K562 treated with DMSO at 1 percent for 4 hours (cell line): ENCODE measurements around the gene KRT84. TPM values are rescaled to one million over a fixed set of nuclear protein-coding genes. Genes with fewer than 3 reads are reported as not detected.

Experiments used
- total RNA-seq: library from RNA; unstranded; fragments of 300-600 nt; gene quantifications from 2 replicates; pipeline ENCODE4 v1.2.3, GENCODE V29; 2022; ENCODE audit not compliant: insufficient read depth

The KRT84 gene, protein sequence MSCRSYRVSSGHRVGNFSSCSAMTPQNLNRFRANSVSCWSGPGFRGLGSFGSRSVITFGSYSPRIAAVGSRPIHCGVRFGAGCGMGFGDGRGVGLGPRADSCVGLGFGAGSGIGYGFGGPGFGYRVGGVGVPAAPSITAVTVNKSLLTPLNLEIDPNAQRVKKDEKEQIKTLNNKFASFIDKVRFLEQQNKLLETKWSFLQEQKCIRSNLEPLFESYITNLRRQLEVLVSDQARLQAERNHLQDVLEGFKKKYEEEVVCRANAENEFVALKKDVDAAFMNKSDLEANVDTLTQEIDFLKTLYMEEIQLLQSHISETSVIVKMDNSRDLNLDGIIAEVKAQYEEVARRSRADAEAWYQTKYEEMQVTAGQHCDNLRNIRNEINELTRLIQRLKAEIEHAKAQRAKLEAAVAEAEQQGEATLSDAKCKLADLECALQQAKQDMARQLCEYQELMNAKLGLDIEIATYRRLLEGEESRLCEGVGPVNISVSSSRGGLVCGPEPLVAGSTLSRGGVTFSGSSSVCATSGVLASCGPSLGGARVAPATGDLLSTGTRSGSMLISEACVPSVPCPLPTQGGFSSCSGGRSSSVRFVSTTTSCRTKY
- not detected in 2 replicates for total RNA-seq

GRCh38 chr12:52385226-52385702 lies at the start of gene KRT84:
KRT84 (minus strand) TSS chr12:52385652; CDS start chr12:52385585, 67 bp downstream.

GRCh38 chr12:52434081-52434733 lies 48.8 kb upstream of the KRT84 start, which contains the start of gene KRT75:
KRT75 (minus strand) TSS chr12:52434371; CDS start chr12:52434304, 67 bp downstream.

DNA sequence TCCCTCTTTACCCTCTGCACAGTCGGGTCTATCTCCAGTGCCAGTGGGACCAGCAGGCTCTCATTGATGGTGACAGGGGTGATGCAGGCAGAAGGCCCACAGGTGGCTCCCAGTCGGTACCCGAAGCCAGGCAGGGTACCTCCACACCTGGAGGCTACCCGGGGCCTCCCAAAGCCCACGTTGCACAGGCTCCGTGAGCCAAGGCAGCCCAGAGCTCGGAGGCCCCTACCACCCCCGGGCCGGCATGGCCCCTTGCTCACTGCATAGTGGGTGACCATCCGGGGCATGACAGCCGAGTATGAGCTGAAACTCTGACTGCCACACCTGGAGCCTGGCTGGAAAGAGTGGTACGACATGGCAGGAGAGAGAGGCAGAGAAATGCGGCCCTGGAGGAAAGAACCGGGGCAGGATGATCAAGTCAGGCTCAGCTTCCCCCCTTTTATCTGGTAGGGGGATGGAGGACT lies 20.5 kb upstream of the KRT84 start, which contains the start of gene KRT82:
Gene KRT82 (minus strand): TSS at position 414 of the 464 bp plus-strand sequence. CDS start 58 bp downstream, at position 356.

DNA sequence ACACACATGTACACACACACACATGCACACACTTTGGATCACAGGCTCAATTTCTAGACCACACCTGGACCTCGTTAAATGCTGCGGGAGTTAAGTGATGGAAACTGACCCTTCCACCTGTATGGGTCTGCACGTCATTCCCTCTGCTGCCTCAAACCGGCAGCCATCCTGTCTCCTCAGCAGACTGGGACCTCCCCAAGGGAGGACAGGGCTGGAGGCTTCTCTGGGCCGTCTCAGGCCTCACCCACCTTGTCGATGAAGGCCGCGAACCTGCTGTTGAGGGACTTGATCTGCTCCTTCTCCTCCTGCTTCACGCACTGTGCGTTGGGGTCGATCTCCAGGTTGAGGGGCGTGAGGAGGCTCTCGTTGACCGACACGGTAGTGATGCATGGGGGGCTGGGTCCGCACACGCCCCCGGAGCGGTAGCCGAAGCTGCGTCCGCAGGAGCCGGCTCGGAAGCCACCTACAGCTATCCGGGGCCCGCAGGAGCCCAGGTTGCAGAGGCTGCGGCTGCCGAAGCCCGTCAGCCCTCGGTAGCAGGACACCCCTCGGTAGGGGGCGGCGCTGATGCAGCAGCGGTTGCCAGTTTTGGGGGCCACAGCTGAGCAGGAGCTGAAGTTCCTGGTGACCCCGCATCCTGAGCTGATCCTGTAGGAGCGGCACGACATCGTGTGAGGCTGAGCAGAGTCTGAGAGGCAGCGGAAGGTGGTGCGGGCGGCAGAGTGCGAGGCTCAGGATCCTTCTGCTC lies 18.5 kb downstream of the KRT84 start, which contains the start of gene KRT85:
Gene KRT85 (minus strand): TSS at position 744 of the 748 bp plus-strand sequence. CDS start 76 bp downstream, at position 668.

Other genes with a start within 250 kb of the KRT84 start
- gene KRT80, start 193.6 kb downstream of the KRT84 start, total RNA-seq, result not detected in 2 replicates
- gene KRT7, start 152.4 kb downstream of the KRT84 start, total RNA-seq, result not detected in 2 replicates
- gene KRT86, start 111.0 kb downstream of the KRT84 start, total RNA-seq, result not detected in 2 replicates
- 0.75 and 1.1 TPM in 2 replicates for gene KRT81, start 94.1 kb downstream of the KRT84 start, total RNA-seq
- gene KRT83, start 64.3 kb downstream of the KRT84 start, total RNA-seq, result not detected in 2 replicates
- not detected in 2 replicates for gene KRT85, start 18.2 kb downstream of the KRT84 start, total RNA-seq
- not detected in 2 replicates for gene KRT82, start 20.7 kb upstream of the KRT84 start, total RNA-seq
- not detected in 2 replicates for gene KRT75, start 48.7 kb upstream of the KRT84 start, total RNA-seq
- not detected in 2 replicates for gene KRT6B, start 66.5 kb upstream of the KRT84 start, total RNA-seq
- gene KRT6C, start 88.2 kb upstream of the KRT84 start, total RNA-seq, result not detected in 2 replicates
- gene KRT6A, start 107.6 kb upstream of the KRT84 start, total RNA-seq, result not detected in 2 replicates
- not detected in 2 replicates for gene KRT5, start 134.7 kb upstream of the KRT84 start, total RNA-seq
- not detected in 2 replicates for gene KRT71, start 167.5 kb upstream of the KRT84 start, total RNA-seq
- gene KRT74, start 188.2 kb upstream of the KRT84 start, total RNA-seq, result not detected in 2 replicates
- 0.35 TPM in 1 of 2 replicates, not detected in the other for gene KRT72, start 215.8 kb upstream of the KRT84 start, total RNA-seq
- gene KRT73, start 232.9 kb upstream of the KRT84 start, total RNA-seq, result not detected in 2 replicates